RKO (cell line): ENCODE data around the gene PRRX2.
A peak's percentile ranks its signal among the peaks of the same experiment; 100 is the strongest.

Source experiments
- DNase-seq: peaks from one replicate; pipeline ENCODE4 v3.0.0-alpha.2; 2016; ENCODE audit warnings: low spot score

PRRX2 gene

GRCh38 chr9:129709438-129710168 lies 44.2 kb downstream of the PRRX2 start:
- DNase-seq: no peak

GRCh38 chr9:129710169-129710453 lies 44.7 kb downstream of the PRRX2 start:
- DNase-seq: no peak

GRCh38 chr9:129712634-129713401 lies 47.4 kb downstream of the PRRX2 start:
- no peak for DNase-seq

GRCh38 chr9:129713402-129713679 lies 47.9 kb downstream of the PRRX2 start:
- DNase-seq: no peak

GRCh38 chr9:129714511-129715061 lies 49.1 kb downstream of the PRRX2 start:
- no peak for DNase-seq

GRCh38 chr9:129716091-129716490 lies 50.6 kb downstream of the PRRX2 start:
- no peak for DNase-seq

- DNase-seq: no peak
Measured at GRCh38 chr9:129717991-129718390, 52.5 kb downstream of the PRRX2 start.

GRCh38 chr9:129718647-129719046 lies 53.2 kb downstream of the PRRX2 start:
- no peak for DNase-seq

GRCh38 chr9:129719135-129719534 lies 53.7 kb downstream of the PRRX2 start:
- no peak for DNase-seq

GRCh38 chr9:129720181-129720864 lies 54.9 kb downstream of the PRRX2 start:
- DNase-seq: no peak

- peak; percentile 47 for DNase-seq
Measured at GRCh38 chr9:129720865-129721545, 55.6 kb downstream of the PRRX2 start.

- DNase-seq: no peak
Measured at GRCh38 chr9:129722913-129723312, 57.5 kb downstream of the PRRX2 start.

- DNase-seq: no peak
Measured at GRCh38 chr9:129724456-129725190, 59.2 kb downstream of the PRRX2 start.

- DNase-seq: no peak
Measured at GRCh38 chr9:129725795-129726251, 60.4 kb downstream of the PRRX2 start.

GRCh38 chr9:129726322-129727160 lies 61.1 kb downstream of the PRRX2 start:
- DNase-seq: peak; percentile 87

- no peak for DNase-seq
Measured at GRCh38 chr9:129728744-129729143, 63.3 kb downstream of the PRRX2 start.

GRCh38 chr9:129731477-129732085 lies 66.1 kb downstream of the PRRX2 start:
- DNase-seq: no peak

- DNase-seq: no peak
Measured at GRCh38 chr9:129732100-129732499, 66.7 kb downstream of the PRRX2 start.

GRCh38 chr9:129732946-129733631 lies 67.6 kb downstream of the PRRX2 start:
- DNase-seq: no peak

GRCh38 chr9:129733632-129733953 lies 68.1 kb downstream of the PRRX2 start:
- no peak for DNase-seq
